A673 (cell line): ENCODE measurements around the gene DIP2C. TPM values are rescaled to one million over a fixed set of nuclear protein-coding genes. Genes with fewer than 3 reads are reported as not detected.

ENCODE experiments used
- BruUV-seq: library from RNA; stranded (reverse); fragments of 400-500 nt; replicated peaks from 2 replicates; lab custom pipeline; 2021; lab: Mats Ljungman, UMichigan
- CTCF ChIA-PET: fragments of 300-600 bp; sonication (Branson Sonifier 250); formaldehyde crosslinking; loops from one replicate; lab custom pipeline; 2022; ENCODE audit warnings: antibody characterized with exemption; lab: Charles Lee
- POLR2A ChIA-PET: fragments of 300-600 bp; sonication (Branson Sonifier 250); formaldehyde crosslinking; loops from one replicate; lab custom pipeline; 2022; ENCODE audit warnings: antibody characterized with exemption; ENCODE audit not compliant: low non-redundant PET; lab: Charles Lee
- DNase-seq: peaks from one replicate; pipeline ENCODE4 v3.0.0-alpha.2; 2015; ENCODE audit warnings: low spot score
- H3K27ac ChIP-seq: fragments of 200-600 bp; sonication (generic); 2 replicates; pipeline ENCODE4 v1.5.1; 2016; ENCODE audit warnings: mixed run types, low read depth, mild to moderate bottlenecking, mixed read lengths, antibody characterized with exemption, low read length; ENCODE audit not compliant: poor library complexity, severe bottlenecking
- H3K27me3 ChIP-seq: fragments of 200-600 bp; sonication (generic); replicated peaks from 2 replicates; pipeline ENCODE4 v1.6.1; 2017; ENCODE audit warnings: mixed run types, low read depth, mild to moderate bottlenecking, mixed read lengths, antibody characterized with exemption, low read length; ENCODE audit not compliant: insufficient read depth, poor library complexity
- H3K36me3 ChIP-seq: fragments of 200-600 bp; sonication (generic); 2 replicates; pipeline ENCODE4 v1.6.1; 2016; ENCODE audit warnings: mixed run types, mild to moderate bottlenecking, mixed read lengths, antibody characterized with exemption, low read length; ENCODE audit not compliant: insufficient read depth, poor library complexity, severe bottlenecking
- H3K4me1 ChIP-seq: fragments of 200-600 bp; sonication (generic); 2 replicates; pipeline ENCODE4 v1.6.1; 2017; ENCODE audit warnings: mixed run types, mild to moderate bottlenecking, mixed read lengths, antibody characterized with exemption, low read length; ENCODE audit not compliant: insufficient read depth, poor library complexity, severe bottlenecking
- H3K4me3 ChIP-seq: fragments of 200-600 bp; sonication (generic); 2 replicates; pipeline ENCODE4 v1.5.1; 2016; ENCODE audit warnings: low read depth, mixed run types, mild to moderate bottlenecking, mixed read lengths, low read length; ENCODE audit not compliant: poor library complexity, severe bottlenecking
- H3K9me3 ChIP-seq: fragments of 200-600 bp; sonication (generic); 2 replicates; pipeline ENCODE4 v1.6.1; 2016; ENCODE audit warnings: mixed run types, low read depth, mild to moderate bottlenecking, mixed read lengths, antibody characterized with exemption, low read length; ENCODE audit not compliant: poor library complexity, severe bottlenecking
- CTCF ChIP-seq: fragments of 300-800, 200-600 bp; sonication (generic); conservative IDR thresholded peaks from 2 replicates; pipeline ENCODE4 v1.5.1; 2017; ENCODE audit warnings: low read depth, mild to moderate bottlenecking, antibody characterized with exemption, low read length, moderate library complexity, mixed read lengths
- EZH2 ChIP-seq: fragments of 200-600 bp; sonication (generic); IDR thresholded peaks from 2 replicates; pipeline ENCODE4 v1.6.1; 2017; ENCODE audit warnings: borderline replicate concordance, low read depth, mild to moderate bottlenecking, mixed read lengths, antibody characterized with exemption, low read length; ENCODE audit not compliant: poor library complexity, severe bottlenecking
- intact Hi-C: fragments of 100-400 bp; cut with micrococcal nuclease; formaldehyde crosslinking; loops from one replicate; pipeline ENCODE4 v1.10.0; 2022; ENCODE audit not compliant: unreplicated experiment
- total RNA-seq: library from RNA; stranded (reverse); gene quantifications from 2 replicates; pipeline ENCODE4 v1.2.3, GENCODE V29; 2021

The DIP2C gene
- total RNA-seq, 1 experiment from 2014 or later, result 13.2 TPM

GRCh38 chr10:639001-639750, 50.3 kb downstream of the DIP2C start:
- intact Hi-C loops, result no loop called here
- H3K4me3 ChIP-seq, result no peak overlapping the region
- ChIA-PET POLR2A (no interaction called here), CTCF (no interaction called here)
- no peak for DNase-seq
- H3K4me1 ChIP-seq, result peaks cover 2% of the 10 kb centered on the region
- no peak overlapping the region for H3K27ac ChIP-seq
- no peaks in the 10 kb centered on the region for H3K36me3 ChIP-seq
- TF ChIP-seq CTCF, result no peak
- no peak for TF ChIP-seq EZH2
- H3K9me3 ChIP-seq, result no peaks in the 10 kb centered on the region
- no TSS peak for BruUV-seq
- H3K27me3 ChIP-seq, result no peaks in the 10 kb centered on the region

GRCh38 chr10:637771-638195, 51.7 kb downstream of the DIP2C start:
- BruUV-seq, result no TSS peak
- ChIA-PET CTCF (no interaction called here), POLR2A (no interaction called here)
- TF ChIP-seq EZH2 (no peak), CTCF (no peak)
- Histone ChIP-seq H3K4me1 (peaks cover 8% of the 10 kb centered on the region), H3K4me3 (no peak overlapping the region), H3K27me3 (no peaks in the 10 kb centered on the region), H3K36me3 (no peaks in the 10 kb centered on the region), H3K9me3 (no peaks in the 10 kb centered on the region), H3K27ac (no peak overlapping the region)
- intact Hi-C loops, result no loop called here
- DNase-seq, result no peak

GRCh38 chr10:637221-637620, 52.2 kb downstream of the DIP2C start:
- BruUV-seq, result no TSS peak
- ChIA-PET POLR2A (no interaction called here), CTCF (no interaction called here)
- Histone ChIP-seq H3K9me3 (no peaks in the 10 kb centered on the region), H3K27me3 (no peaks in the 10 kb centered on the region), H3K4me1 (peaks cover 8% of the 10 kb centered on the region), H3K36me3 (no peaks in the 10 kb centered on the region), H3K27ac (no peak overlapping the region), H3K4me3 (no peak overlapping the region)
- TF ChIP-seq CTCF (no peak), EZH2 (no peak)
- no peak for DNase-seq
- intact Hi-C loops, result no loop called here
